ENCODE results near the gene MLF2.

DNA sequence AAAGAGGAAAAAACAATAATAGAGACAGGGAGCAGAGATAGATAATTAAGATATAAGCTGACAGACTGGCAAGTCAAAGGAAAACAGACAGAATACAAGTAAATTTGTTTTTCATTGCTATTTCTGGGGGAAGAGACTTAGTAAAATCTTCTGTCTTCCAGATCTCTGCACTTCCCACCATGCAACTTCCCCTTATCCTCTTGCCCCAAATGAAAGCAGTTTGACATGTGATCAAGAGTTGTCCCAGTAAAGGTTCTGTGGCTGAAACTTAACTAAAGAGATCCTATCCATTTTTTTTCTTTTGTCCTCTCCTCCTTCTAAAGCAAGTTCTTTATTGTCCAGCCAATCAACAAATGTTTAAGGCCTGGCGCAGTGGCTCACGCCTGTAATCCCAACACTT, 1.5 kb upstream of the MLF2 start:
- TF ChIP-seq, protein P1, sequence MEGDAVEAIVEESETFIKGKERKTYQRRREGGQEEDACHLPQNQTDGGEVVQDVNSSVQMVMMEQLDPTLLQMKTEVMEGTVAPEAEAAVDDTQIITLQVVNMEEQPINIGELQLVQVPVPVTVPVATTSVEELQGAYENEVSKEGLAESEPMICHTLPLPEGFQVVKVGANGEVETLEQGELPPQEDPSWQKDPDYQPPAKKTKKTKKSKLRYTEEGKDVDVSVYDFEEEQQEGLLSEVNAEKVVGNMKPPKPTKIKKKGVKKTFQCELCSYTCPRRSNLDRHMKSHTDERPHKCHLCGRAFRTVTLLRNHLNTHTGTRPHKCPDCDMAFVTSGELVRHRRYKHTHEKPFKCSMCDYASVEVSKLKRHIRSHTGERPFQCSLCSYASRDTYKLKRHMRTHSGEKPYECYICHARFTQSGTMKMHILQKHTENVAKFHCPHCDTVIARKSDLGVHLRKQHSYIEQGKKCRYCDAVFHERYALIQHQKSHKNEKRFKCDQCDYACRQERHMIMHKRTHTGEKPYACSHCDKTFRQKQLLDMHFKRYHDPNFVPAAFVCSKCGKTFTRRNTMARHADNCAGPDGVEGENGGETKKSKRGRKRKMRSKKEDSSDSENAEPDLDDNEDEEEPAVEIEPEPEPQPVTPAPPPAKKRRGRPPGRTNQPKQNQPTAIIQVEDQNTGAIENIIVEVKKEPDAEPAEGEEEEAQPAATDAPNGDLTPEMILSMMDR (conservative IDR thresholded peaks at IDR 0.05; ENCODE audit: low read length) = no peak
- no peak for TF ChIP-seq EZH2phosphoT487 (IDR thresholded peaks at IDR 0.05; ENCODE audit: borderline replicate concordance, low read depth, low read length)

All from OCI-LY7 (cell line).